K562 (cell line): Measurements from ENCODE around the gene C3orf52. TPM values are rescaled to one million over a fixed set of nuclear protein-coding genes. Genes with fewer than 3 reads are reported as not detected.

ENCODE experiments used
- ATAC-seq: fragments of 200-7000 bp; cut with Tn5 transposase; 3 replicates; pipeline ENCODE4 v1.9.1; 2020; ENCODE audit warnings: moderate library complexity
- BruUV-seq: library from RNA; stranded (reverse); fragments of 400-500 nt; replicated peaks from 2 replicates; lab custom pipeline; 2021; lab: Mats Ljungman, UMichigan
- CTCF ChIA-PET: fragments of 300-600 bp; formaldehyde crosslinking; extraction: SDS; loops from one replicate; lab custom pipeline; 2021; ENCODE audit warnings: low intra/inter-chr PET ratio; lab: Yijun Ruan, JAX
- POLR2A ChIA-PET: fragments of 300-600, 350-650 bp; sonication (Branson Sonifier 250); formaldehyde crosslinking; extraction: SDS; loops from one replicate; lab custom pipeline; 2021; ENCODE audit warnings: antibody characterized with exemption, inconsistent platforms; lab: Yijun Ruan, JAX
- DNase-seq, 4 experiments: peaks; one replicate each; pipeline versions ENCODE4 v3.0.0 to v3.0.0-alpha.2; 2011 to 2018; ENCODE audit warnings: low spot score in 3 of 4, mixed read lengths in 3 of 4; ENCODE audit errors: extremely low read depth in 1 of 4
- FAIRE-seq: peaks from 2 replicates; lab custom pipeline; 2011; peaks lifted over from hg19 to GRCh38; lab: Jason Lieb, UNC
- H2AFZ ChIP-seq: 2 replicates; pipeline ENCODE4 v1.6.0; 2011; ENCODE audit warnings: low read depth, low read length, control low read depth, inconsistent platforms
- H3K27ac ChIP-seq: fragments of 200-600 bp; 3 replicates; pipeline ENCODE4 v1.8.0; 2011; ENCODE audit warnings: low read depth, mild to moderate bottlenecking, control low read depth, inconsistent platforms, low read length, moderate library complexity, mixed read lengths; ENCODE audit errors: extremely low read depth
- H3K27me3 ChIP-seq, 2 experiments: fragments of 300-600 bp in 1 of 2; 2 replicates in 1 of 2; 3 replicates in 1 of 2; pipeline versions ENCODE4 v1.6.0 to v1.8.0; 2011; ENCODE audit warnings: inconsistent platforms in 2 of 2, low read length in 2 of 2, mild to moderate bottlenecking in 1 of 2, mixed read lengths in 1 of 2, moderate library complexity in 1 of 2; ENCODE audit not compliant: control insufficient read depth in 2 of 2, insufficient read depth in 2 of 2
- H3K36me3 ChIP-seq: fragments of 300-600 bp; 3 replicates; pipeline ENCODE4 v1.8.0; 2011; ENCODE audit warnings: mild to moderate bottlenecking, low read length, inconsistent platforms; ENCODE audit not compliant: control insufficient read depth, insufficient read depth
- H3K4me1 ChIP-seq, 2 experiments: fragments of 200-600 bp in 1 of 2; replicated peaks in 1 of 2; 2 replicates in 1 of 2; 3 replicates in 1 of 2; pipeline versions ENCODE4 v1.5.1 to v1.8.0; 2011; ENCODE audit warnings: inconsistent platforms in 2 of 2, low read length in 2 of 2, mild to moderate bottlenecking in 1 of 2, mixed read lengths in 1 of 2, moderate library complexity in 1 of 2; ENCODE audit not compliant: control insufficient read depth in 2 of 2, insufficient read depth in 2 of 2
- H3K4me2 ChIP-seq: 2 replicates; pipeline ENCODE4 v1.6.1; 2011; ENCODE audit warnings: low read length, control low read depth, inconsistent platforms, mixed read lengths; ENCODE audit not compliant: insufficient read depth
- H3K4me3 ChIP-seq: fragments of 200-600 bp; sonication (generic), shearing (Covaris generic); 2 replicates; pipeline ENCODE4 v1.5.1; 2016; ENCODE audit warnings: control low read depth, inconsistent platforms
- H3K79me2 ChIP-seq: fragments of 200-600 bp; 3 replicates; pipeline ENCODE4 v1.8.0; 2011; ENCODE audit warnings: low read length, inconsistent platforms; ENCODE audit not compliant: control insufficient read depth, insufficient read depth
- H3K9ac ChIP-seq, 2 experiments: 2 replicates each; pipeline versions ENCODE4 v1.6.0 to v1.6.1; 2011; ENCODE audit warnings: low read depth in 2 of 2, low read length in 2 of 2, control low read depth in 1 of 2, inconsistent platforms in 1 of 2, mild to moderate bottlenecking in 1 of 2, mixed read lengths in 1 of 2; ENCODE audit not compliant: insufficient read depth in 1 of 2
- H3K9me1 ChIP-seq: one replicate; pipeline ENCODE4 v1.6.0; 2011; ENCODE audit warnings: inconsistent platforms, mild to moderate bottlenecking, low read length, moderate library complexity; ENCODE audit not compliant: control insufficient read depth, insufficient read depth
- H3K9me3 ChIP-seq: replicated peaks from 2 replicates; pipeline ENCODE4 v1.5.1; 2011; ENCODE audit warnings: low read depth, low read length, inconsistent platforms; ENCODE audit not compliant: control insufficient read depth, insufficient read depth
- H4K20me1 ChIP-seq: replicated peaks from 2 replicates; pipeline ENCODE4 v1.6.1; 2011; ENCODE audit warnings: low read length, inconsistent platforms, mixed read lengths; ENCODE audit not compliant: control insufficient read depth, insufficient read depth
- ARID1B ChIP-seq: fragments of 450-650 bp; IDR thresholded peaks from 2 replicates; pipeline ENCODE4 v1.6.1; 2016; ENCODE audit warnings: antibody characterized with exemption, mild to moderate bottlenecking, inconsistent platforms
- MAZ ChIP-seq, 2 experiments: fragments of 450-650 bp in 1 of 2; sonication (generic) in 1 of 2; formaldehyde crosslinking; IDR thresholded peaks in 1 of 2; conservative IDR thresholded peaks in 1 of 2; 2 replicates each; pipeline versions ENCODE4 v1.4.0 to v1.5.0; 2020; ENCODE audit warnings: mild to moderate bottlenecking in 1 of 2, missing genetic modification reagents in 1 of 2
- MCM7 ChIP-seq, 2 experiments: fragments of 450-650 bp; IDR thresholded peaks; 2 replicates each; pipeline ENCODE4 v1.6.1; 2016 to 2018
- NRF1 ChIP-seq, 2 experiments: fragments of 450-650 bp; IDR thresholded peaks in 1 of 2; conservative IDR thresholded peaks in 1 of 2; 2 replicates each; pipeline ENCODE4 v1.6.1; 2014; ENCODE audit warnings: mild to moderate bottlenecking in 2 of 2
- TAL1 ChIP-seq: fragments of 450-650 bp; IDR thresholded peaks from 2 replicates; pipeline ENCODE4 v1.6.1; 2016; ENCODE audit warnings: mild to moderate bottlenecking
- TCF7 ChIP-seq: sonication (generic); IDR thresholded peaks from 2 replicates; pipeline ENCODE4 v1.6.1; 2016; ENCODE audit warnings: antibody characterized with exemption, borderline replicate concordance
- ZNF263 ChIP-seq: sonication (generic); formaldehyde crosslinking; IDR thresholded peaks from 2 replicates; pipeline ENCODE4 v1.8.0; 2022; ENCODE audit warnings: mild to moderate bottlenecking, missing genetic modification reagents, borderline replicate concordance
- ZNF57 ChIP-seq: fragments of 450-650 bp; formaldehyde crosslinking; IDR thresholded peaks from 2 replicates; pipeline ENCODE4 v1.4.0; 2020; ENCODE audit warnings: mild to moderate bottlenecking, moderate library complexity
- WGBS: fragments of 100-300 bp; shearing (Covaris generic); methylation state at CpG from one replicate; pipeline ENCODE4 v1.1.6; 2016; ENCODE audit warnings: low coverage, mixed read lengths; ENCODE audit not compliant: insufficient coverage; ENCODE audit errors: missing lambda C conversion rate; 5-methylcytosine and 5-hydroxymethylcytosine counted together
- in situ Hi-C: fragments of 300-500 bp; cut with MboI; formaldehyde crosslinking; loops from 4 replicates; pipeline ENCODE4 v1.15.0; 2018; ENCODE audit warnings: inconsistent platforms, mixed read lengths
- intact Hi-C: fragments of 100-400 bp; cut with micrococcal nuclease; formaldehyde crosslinking; loops from 2 replicates; pipeline ENCODE4 v1.14.2; 2022
- polyA plus RNA-seq, 8 experiments: library from polyadenylated mRNA; depleted of rRNA in 4 of 8; stranded (reverse) in 5 of 8; unstranded in 3 of 8; fragments of >200 nt; fragmentation: Nextera tagmentation in 2 of 8; fragmentation: Illumina TruSeq in 1 of 8; extraction: Ambion mirVana in 2 of 8; extraction: Trizol in 1 of 8; gene quantifications; 2 replicates each; pipeline versions ENCODE4 v1.2.1 to v1.2.3, GENCODE V29; 2011 to 2014; ENCODE audit warnings: inconsistent platforms in 1 of 8, missing spikeins in 1 of 8
- total RNA-seq, 7 experiments: library from RNA; depleted of rRNA in 6 of 7; stranded (reverse); fragments of >200 nt in 6 of 7; fragmentation: Illumina TruSeq in 2 of 7; extraction: Trizol in 2 of 7; gene quantifications; 2 replicates each; pipeline versions ENCODE4 v1.2.1 to v1.2.3, GENCODE V29; 2011 to 2021; ENCODE audit warnings: low replicate concordance in 1 of 7
- TF ChIP-seq, protein P1 (sequence below): fragments of 250-450 bp; sonication (Bioruptor Pico); IDR thresholded peaks from 2 replicates; pipeline ENCODE4 v1.8.0; 2022; ENCODE audit warnings: inconsistent platforms
- TF ChIP-seq, protein P2 (sequence below): fragments of 250-450 bp; sonication (Bioruptor Pico); IDR thresholded peaks from 2 replicates; pipeline ENCODE4 v1.4.0; 2020
- TF ChIP-seq, protein P3 (sequence below): IDR thresholded peaks from 3 replicates; pipeline ENCODE4 v1.6.1; 2011; ENCODE audit warnings: borderline replicate concordance, mild to moderate bottlenecking; ENCODE audit not compliant: insufficient read length, insufficient read depth
- TF ChIP-seq, protein P4 (sequence below): sonication (generic); formaldehyde crosslinking; IDR thresholded peaks from 2 replicates; pipeline ENCODE4 v1.8.0; 2022; ENCODE audit warnings: mild to moderate bottlenecking, missing genetic modification reagents

The C3orf52 gene
- total and polyA plus RNA-seq, 9 of the 15 experiments (the other 6 are each of a cell fraction or from before 2014, with no cell fraction given) = 2.8 to 6.1 (median 3.8) TPM

DNA sequence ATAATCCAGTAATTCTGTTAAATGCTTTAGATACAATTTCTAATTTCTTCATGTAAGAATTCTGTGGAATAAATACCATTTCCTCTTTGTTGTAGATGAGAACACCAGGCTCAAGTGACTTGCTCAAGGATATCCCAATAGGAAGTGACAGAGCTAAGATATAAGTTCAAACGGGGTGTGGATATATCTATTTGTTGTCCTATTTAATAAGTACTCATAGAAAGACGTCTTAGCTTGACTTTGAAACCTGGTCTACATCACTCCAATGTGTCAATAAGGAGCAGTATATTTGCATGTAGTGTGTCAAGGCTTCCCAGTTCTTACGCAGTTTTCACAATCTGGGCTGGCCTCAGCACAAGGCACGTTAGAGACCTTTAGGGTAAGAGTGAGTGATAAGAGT is 51.6 kb downstream of the C3orf52 start:
- WGBS = 0% methylated on average over 4 of the region's 4 CpGs
- in situ Hi-C loops (no loop called here), intact Hi-C loops (loop anchor here (1.0 to 10.0 kb wide), 3 partner anchors 137 to 382 kb away; no protein-coding TSS in a partner anchor)
- no peak overlapping the region for H3K4me2 ChIP-seq
- no peaks in the 10 kb centered on the region for H3K27me3 ChIP-seq
- FAIRE-seq (no peak), ATAC-seq (no peak), DNase-seq (no peak)
- no peak overlapping the region for H3K27ac ChIP-seq
- ChIA-PET POLR2A (interaction anchor here (0.6 kb wide), 1 partner anchor 185 kb away, joined by 3 read pairs; no protein-coding TSS in a partner anchor), CTCF (interaction anchor here (1.2 kb wide), 1 partner anchor 382 kb away, joined by 5 read pairs; no protein-coding TSS in a partner anchor)
- no peaks in the 10 kb centered on the region for H4K20me1 ChIP-seq
- H3K9me3 ChIP-seq = no peaks in the 10 kb centered on the region
- no peaks in the 10 kb centered on the region for H3K79me2 ChIP-seq
- no peaks in the 10 kb centered on the region for H3K36me3 ChIP-seq
- H2AFZ ChIP-seq = no peak overlapping the region
- no peak overlapping the region for H3K4me3 ChIP-seq
- BruUV-seq = no TSS peak
- H3K9ac ChIP-seq = no peak overlapping the region
- H3K9me1 ChIP-seq = no peaks in the 10 kb centered on the region
- H3K4me1 ChIP-seq = peaks cover 0 to 7% of the 10 kb centered on the region in 2 experiments; a peak in 1 of 5 replicates
- TF ChIP-seq, protein P1, sequence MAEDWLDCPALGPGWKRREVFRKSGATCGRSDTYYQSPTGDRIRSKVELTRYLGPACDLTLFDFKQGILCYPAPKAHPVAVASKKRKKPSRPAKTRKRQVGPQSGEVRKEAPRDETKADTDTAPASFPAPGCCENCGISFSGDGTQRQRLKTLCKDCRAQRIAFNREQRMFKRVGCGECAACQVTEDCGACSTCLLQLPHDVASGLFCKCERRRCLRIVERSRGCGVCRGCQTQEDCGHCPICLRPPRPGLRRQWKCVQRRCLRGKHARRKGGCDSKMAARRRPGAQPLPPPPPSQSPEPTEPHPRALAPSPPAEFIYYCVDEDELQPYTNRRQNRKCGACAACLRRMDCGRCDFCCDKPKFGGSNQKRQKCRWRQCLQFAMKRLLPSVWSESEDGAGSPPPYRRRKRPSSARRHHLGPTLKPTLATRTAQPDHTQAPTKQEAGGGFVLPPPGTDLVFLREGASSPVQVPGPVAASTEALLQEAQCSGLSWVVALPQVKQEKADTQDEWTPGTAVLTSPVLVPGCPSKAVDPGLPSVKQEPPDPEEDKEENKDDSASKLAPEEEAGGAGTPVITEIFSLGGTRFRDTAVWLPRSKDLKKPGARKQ = no peak
- TF ChIP-seq ARID1B (no peak), TCF7 (no peak), ZNF57 (CRISPR knock-in tag) (no peak), MCM7 (IDR thresholded peaks at IDR 0.05) (no peak), NRF1 (conservative IDR thresholded peaks at IDR 0.05 in 1 of 2, IDR thresholded peaks at IDR 0.05 in 1 of 2) (no peak), ZNF263 (CRISPR knock-in tag) (no peak), MAZ (CRISPR knock-in tag; conservative IDR thresholded peaks at IDR 0.05 in 1 of 2, IDR thresholded peaks at IDR 0.05 in 1 of 2) (no peak), TAL1 (no peak)
- TF ChIP-seq, protein P2, sequence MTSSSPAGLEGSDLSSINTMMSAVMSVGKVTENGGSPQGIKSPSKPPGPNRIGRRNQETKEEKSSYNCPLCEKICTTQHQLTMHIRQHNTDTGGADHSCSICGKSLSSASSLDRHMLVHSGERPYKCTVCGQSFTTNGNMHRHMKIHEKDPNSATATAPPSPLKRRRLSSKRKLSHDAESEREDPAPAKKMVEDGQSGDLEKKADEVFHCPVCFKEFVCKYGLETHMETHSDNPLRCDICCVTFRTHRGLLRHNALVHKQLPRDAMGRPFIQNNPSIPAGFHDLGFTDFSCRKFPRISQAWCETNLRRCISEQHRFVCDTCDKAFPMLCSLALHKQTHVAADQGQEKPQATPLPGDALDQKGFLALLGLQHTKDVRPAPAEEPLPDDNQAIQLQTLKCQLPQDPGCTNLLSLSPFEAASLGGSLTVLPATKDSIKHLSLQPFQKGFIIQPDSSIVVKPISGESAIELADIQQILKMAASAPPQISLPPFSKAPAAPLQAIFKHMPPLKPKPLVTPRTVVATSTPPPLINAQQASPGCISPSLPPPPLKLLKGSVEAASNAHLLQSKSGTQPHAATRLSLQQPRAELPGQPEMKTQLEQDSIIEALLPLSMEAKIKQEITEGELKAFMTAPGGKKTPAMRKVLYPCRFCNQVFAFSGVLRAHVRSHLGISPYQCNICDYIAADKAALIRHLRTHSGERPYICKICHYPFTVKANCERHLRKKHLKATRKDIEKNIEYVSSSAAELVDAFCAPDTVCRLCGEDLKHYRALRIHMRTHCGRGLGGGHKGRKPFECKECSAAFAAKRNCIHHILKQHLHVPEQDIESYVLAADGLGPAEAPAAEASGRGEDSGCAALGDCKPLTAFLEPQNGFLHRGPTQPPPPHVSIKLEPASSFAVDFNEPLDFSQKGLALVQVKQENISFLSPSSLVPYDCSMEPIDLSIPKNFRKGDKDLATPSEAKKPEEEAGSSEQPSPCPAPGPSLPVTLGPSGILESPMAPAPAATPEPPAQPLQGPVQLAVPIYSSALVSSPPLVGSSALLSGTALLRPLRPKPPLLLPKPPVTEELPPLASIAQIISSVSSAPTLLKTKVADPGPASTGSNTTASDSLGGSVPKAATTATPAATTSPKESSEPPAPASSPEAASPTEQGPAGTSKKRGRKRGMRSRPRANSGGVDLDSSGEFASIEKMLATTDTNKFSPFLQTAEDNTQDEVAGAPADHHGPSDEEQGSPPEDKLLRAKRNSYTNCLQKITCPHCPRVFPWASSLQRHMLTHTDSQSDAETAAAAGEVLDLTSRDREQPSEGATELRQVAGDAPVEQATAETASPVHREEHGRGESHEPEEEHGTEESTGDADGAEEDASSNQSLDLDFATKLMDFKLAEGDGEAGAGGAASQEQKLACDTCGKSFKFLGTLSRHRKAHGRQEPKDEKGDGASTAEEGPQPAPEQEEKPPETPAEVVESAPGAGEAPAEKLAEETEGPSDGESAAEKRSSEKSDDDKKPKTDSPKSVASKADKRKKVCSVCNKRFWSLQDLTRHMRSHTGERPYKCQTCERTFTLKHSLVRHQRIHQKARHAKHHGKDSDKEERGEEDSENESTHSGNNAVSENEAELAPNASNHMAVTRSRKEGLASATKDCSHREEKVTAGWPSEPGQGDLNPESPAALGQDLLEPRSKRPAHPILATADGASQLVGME (CRISPR knock-in tag) = no peak
- TF ChIP-seq, protein P3, sequence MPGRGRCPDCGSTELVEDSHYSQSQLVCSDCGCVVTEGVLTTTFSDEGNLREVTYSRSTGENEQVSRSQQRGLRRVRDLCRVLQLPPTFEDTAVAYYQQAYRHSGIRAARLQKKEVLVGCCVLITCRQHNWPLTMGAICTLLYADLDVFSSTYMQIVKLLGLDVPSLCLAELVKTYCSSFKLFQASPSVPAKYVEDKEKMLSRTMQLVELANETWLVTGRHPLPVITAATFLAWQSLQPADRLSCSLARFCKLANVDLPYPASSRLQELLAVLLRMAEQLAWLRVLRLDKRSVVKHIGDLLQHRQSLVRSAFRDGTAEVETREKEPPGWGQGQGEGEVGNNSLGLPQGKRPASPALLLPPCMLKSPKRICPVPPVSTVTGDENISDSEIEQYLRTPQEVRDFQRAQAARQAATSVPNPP = no peak
- TF ChIP-seq, protein P4, sequence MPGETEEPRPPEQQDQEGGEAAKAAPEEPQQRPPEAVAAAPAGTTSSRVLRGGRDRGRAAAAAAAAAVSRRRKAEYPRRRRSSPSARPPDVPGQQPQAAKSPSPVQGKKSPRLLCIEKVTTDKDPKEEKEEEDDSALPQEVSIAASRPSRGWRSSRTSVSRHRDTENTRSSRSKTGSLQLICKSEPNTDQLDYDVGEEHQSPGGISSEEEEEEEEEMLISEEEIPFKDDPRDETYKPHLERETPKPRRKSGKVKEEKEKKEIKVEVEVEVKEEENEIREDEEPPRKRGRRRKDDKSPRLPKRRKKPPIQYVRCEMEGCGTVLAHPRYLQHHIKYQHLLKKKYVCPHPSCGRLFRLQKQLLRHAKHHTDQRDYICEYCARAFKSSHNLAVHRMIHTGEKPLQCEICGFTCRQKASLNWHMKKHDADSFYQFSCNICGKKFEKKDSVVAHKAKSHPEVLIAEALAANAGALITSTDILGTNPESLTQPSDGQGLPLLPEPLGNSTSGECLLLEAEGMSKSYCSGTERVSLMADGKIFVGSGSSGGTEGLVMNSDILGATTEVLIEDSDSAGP = no peak
